Measurements from ENCODE around the gene CD81. TPM values are rescaled to one million over a fixed set of nuclear protein-coding genes. Genes with fewer than 3 reads are reported as not detected.

CD81 gene
- total and polyA plus RNA-seq, 10 of the 15 experiments (the other 5 are each of a cell fraction or from before 2014, with no cell fraction given) = 2.0 to 145 (median 57.2) TPM

DNA sequence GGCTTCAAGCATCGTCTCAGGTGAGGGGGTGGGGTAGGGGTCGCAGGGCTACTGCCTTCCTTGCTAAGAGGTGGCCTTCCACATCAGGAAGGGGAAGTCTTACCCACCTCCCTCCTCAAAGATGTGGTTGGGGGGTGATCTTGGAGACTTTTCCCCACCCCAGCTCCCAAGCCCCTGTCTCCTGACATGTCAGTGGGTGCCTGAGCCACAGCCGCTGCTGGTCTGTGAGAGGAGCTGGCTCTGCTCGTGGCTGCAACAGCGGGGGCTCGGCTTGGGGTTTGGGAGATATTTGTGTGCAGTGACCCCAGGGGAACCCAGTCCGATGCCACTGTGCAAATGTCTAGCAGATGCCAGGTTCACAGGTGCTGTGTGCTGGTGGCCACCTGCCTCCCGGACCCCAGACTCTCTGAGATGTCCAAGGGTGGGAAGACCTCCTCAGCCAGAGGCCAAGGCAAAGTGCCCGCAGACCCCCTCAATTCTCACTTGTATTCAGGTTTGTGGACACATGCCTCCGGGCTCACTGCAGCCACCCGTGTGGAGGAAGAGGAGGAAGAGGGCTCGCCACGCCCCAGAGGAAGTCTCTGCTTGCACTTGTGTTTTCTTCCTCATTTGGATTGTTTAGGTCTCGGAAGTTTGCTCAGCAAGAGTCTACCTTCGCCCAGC is 69.6 kb downstream of the CD81 start:
- RAD21 ChIA-PET (ENCODE audit: unreplicated experiment) = no interaction called here
- Histone ChIP-seq H3K36me3 (ENCODE audit: control insufficient read depth in 2 of 2, insufficient read depth in 2 of 2, low read length in 1 of 2) (no peaks in the 10 kb centered on the region), H3K9ac (ENCODE audit: control insufficient read depth, insufficient read depth, low read length) (no peak overlapping the region), H3K9me3 (replicated peaks; ENCODE audit: control insufficient read depth, insufficient read depth, low read length) (no peaks in the 10 kb centered on the region), H4K20me1 (ENCODE audit: control insufficient read depth, insufficient read depth) (no peaks in the 10 kb centered on the region), H2AFZ (ENCODE audit: control insufficient read depth, low read depth, low read length) (no peak overlapping the region), H3K4me3 (no peak overlapping the region), H3K79me2 (ENCODE audit: control insufficient read depth, insufficient read depth, low read length) (no peaks in the 10 kb centered on the region), H3K4me2 (ENCODE audit: control insufficient read depth, insufficient read depth) (no peak overlapping the region), H3K27ac (ENCODE audit: control insufficient read depth, insufficient read depth) (no peak overlapping the region), H3K27me3 (replicated peaks in 1 of 2; ENCODE audit: control insufficient read depth in 2 of 2, insufficient read depth in 2 of 2, low read length in 1 of 2) (peaks cover 2 to 7% of the 10 kb centered on the region in 2 experiments; a peak in 3 of 4 replicates), H3K4me1 (ENCODE audit: control insufficient read depth, insufficient read depth, low read length) (no peaks in the 10 kb centered on the region)
- SMC1A ChIA-PET (ENCODE audit: uncharacterized antibody, unreplicated experiment) = no interaction called here
- no peak for ATAC-seq
- DNase-seq (ENCODE audit: low read depth, low spot score) = no peak
- WGBS (ENCODE audit: insufficient coverage, insufficient replicate concordance, low lambda C conversion rate, missing lambda C conversion rate) = 4% methylated on average over 15 of the region's 15 CpGs
- FAIRE-seq = no peak
- intact Hi-C loops (cut with micrococcal nuclease; ENCODE audit: unreplicated experiment) = loop anchor here (2.0 kb wide), 1 partner anchor 20 kb away; no protein-coding TSS in a partner anchor
- POLR2A ChIA-PET = no interaction called here
- in situ Hi-C loops (cut with MboI) = no loop called here
- CTCF ChIA-PET = interaction anchor here (0.6 kb wide), 1 partner anchor 441 kb away, joined by 3 read pairs; no protein-coding TSS in a partner anchor
- no TSS peak for BruUV-seq (replicated peaks)
- TF ChIP-seq TCF3 (IDR thresholded peaks at IDR 0.05; ENCODE audit: borderline replicate concordance, insufficient read depth, low read depth, low read length) (no peak), POLR2AphosphoS5 (IDR thresholded peaks at IDR 0.05; ENCODE audit: low read length) (no peak), RAD51 (IDR thresholded peaks at IDR 0.05) (no peak), ATF7 (IDR thresholded peaks at IDR 0.05; ENCODE audit: low read depth) (no peak), NR2F1 (conservative IDR thresholded peaks at IDR 0.05) (no peak), NFIC (IDR thresholded peaks at IDR 0.05; ENCODE audit: low read depth, low read length) (no peak), BCL11A (IDR thresholded peaks at IDR 0.05; ENCODE audit: low read depth, low read length) (no peak), TAF1 (IDR thresholded peaks at IDR 0.05; ENCODE audit: borderline replicate concordance, low read depth, low read length) (no peak), CHD2 (IDR thresholded peaks at IDR 0.05; ENCODE audit: borderline replicate concordance, low read depth, low read length) (no peak), BACH1 (IDR thresholded peaks at IDR 0.05; ENCODE audit: borderline replicate concordance) (no peak), YY1 (IDR thresholded peaks at IDR 0.05; ENCODE audit: low read depth, low read length) (no peak), ETV6 (conservative IDR thresholded peaks at IDR 0.05 in 1 of 2, IDR thresholded peaks at IDR 0.05 in 1 of 2; ENCODE audit: borderline replicate concordance in 1 of 2, low read depth in 1 of 2) (no peak), NFYB (IDR thresholded peaks at IDR 0.05; ENCODE audit: insufficient read depth, low read depth, low read length) (no peak)
- TF ChIP-seq, protein P1, sequence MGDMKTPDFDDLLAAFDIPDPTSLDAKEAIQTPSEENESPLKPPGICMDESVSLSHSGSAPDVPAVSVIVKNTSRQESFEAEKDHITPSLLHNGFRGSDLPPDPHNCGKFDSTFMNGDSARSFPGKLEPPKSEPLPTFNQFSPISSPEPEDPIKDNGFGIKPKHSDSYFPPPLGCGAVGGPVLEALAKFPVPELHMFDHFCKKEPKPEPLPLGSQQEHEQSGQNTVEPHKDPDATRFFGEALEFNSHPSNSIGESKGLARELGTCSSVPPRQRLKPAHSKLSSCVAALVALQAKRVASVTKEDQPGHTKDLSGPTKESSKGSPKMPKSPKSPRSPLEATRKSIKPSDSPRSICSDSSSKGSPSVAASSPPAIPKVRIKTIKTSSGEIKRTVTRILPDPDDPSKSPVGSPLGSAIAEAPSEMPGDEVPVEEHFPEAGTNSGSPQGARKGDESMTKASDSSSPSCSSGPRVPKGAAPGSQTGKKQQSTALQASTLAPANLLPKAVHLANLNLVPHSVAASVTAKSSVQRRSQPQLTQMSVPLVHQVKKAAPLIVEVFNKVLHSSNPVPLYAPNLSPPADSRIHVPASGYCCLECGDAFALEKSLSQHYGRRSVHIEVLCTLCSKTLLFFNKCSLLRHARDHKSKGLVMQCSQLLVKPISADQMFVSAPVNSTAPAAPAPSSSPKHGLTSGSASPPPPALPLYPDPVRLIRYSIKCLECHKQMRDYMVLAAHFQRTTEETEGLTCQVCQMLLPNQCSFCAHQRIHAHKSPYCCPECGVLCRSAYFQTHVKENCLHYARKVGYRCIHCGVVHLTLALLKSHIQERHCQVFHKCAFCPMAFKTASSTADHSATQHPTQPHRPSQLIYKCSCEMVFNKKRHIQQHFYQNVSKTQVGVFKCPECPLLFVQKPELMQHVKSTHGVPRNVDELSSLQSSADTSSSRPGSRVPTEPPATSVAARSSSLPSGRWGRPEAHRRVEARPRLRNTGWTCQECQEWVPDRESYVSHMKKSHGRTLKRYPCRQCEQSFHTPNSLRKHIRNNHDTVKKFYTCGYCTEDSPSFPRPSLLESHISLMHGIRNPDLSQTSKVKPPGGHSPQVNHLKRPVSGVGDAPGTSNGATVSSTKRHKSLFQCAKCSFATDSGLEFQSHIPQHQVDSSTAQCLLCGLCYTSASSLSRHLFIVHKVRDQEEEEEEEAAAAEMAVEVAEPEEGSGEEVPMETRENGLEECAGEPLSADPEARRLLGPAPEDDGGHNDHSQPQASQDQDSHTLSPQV (IDR thresholded peaks at IDR 0.05) = no peak
- TF ChIP-seq, protein P2, sequence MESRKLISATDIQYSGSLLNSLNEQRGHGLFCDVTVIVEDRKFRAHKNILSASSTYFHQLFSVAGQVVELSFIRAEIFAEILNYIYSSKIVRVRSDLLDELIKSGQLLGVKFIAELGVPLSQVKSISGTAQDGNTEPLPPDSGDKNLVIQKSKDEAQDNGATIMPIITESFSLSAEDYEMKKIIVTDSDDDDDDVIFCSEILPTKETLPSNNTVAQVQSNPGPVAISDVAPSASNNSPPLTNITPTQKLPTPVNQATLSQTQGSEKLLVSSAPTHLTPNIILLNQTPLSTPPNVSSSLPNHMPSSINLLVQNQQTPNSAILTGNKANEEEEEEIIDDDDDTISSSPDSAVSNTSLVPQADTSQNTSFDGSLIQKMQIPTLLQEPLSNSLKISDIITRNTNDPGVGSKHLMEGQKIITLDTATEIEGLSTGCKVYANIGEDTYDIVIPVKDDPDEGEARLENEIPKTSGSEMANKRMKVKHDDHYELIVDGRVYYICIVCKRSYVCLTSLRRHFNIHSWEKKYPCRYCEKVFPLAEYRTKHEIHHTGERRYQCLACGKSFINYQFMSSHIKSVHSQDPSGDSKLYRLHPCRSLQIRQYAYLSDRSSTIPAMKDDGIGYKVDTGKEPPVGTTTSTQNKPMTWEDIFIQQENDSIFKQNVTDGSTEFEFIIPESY (IDR thresholded peaks at IDR 0.05) = no peak

All from GM12878 (cell line).